SK-N-SH treated with all-trans-retinoic acid at 6 μM for 48 hours (cell line): ENCODE data around the gene PIK3R1.

Source experiments
- ATAC-seq: fragments of 200-7000 bp; cut with Tn5 transposase; 3 replicates; pipeline ENCODE4 v1.9.1; 2020; ENCODE audit warnings: mild to moderate bottlenecking, moderate library complexity
- ARNTL ChIP-seq: fragments of 450-650 bp; formaldehyde crosslinking; IDR thresholded peaks from 2 replicates; pipeline ENCODE4 v1.5.0; 2020; ENCODE audit warnings: low read depth, mild to moderate bottlenecking, moderate library complexity, borderline replicate concordance
- BACH2 ChIP-seq: fragments of 250-450 bp; sonication (Bioruptor Pico); IDR thresholded peaks from 2 replicates; pipeline ENCODE4 v1.9.0; 2021; ENCODE audit warnings: mild to moderate bottlenecking, borderline replicate concordance
- CSDC2 ChIP-seq: fragments of 250-450 bp; sonication (Bioruptor Pico); IDR thresholded peaks from 2 replicates; pipeline ENCODE4 v1.5.0; 2020; ENCODE audit warnings: mild to moderate bottlenecking, moderate library complexity
- CSRNP3 ChIP-seq: fragments of 250-450 bp; sonication (Bioruptor Pico); IDR thresholded peaks from 2 replicates; pipeline ENCODE4 v1.5.1; 2021; ENCODE audit warnings: mild to moderate bottlenecking, moderate library complexity
- ESRRG ChIP-seq: fragments of 250-450 bp; sonication (Bioruptor Pico); IDR thresholded peaks from 2 replicates; pipeline ENCODE4 v1.6.1; 2021; ENCODE audit warnings: mild to moderate bottlenecking
- ISL1 ChIP-seq: fragments of 250-450 bp; sonication (Bioruptor Pico); IDR thresholded peaks from 2 replicates; pipeline ENCODE4 v2.1.2; 2022; ENCODE audit warnings: mild to moderate bottlenecking, moderate library complexity
- PPARA ChIP-seq: fragments of 250-450 bp; sonication (Bioruptor Pico); IDR thresholded peaks from 2 replicates; pipeline ENCODE4 v1.5.0; 2020; ENCODE audit warnings: mild to moderate bottlenecking, borderline replicate concordance
- RARB ChIP-seq: fragments of 250-450 bp; sonication (Bioruptor Pico); IDR thresholded peaks from 2 replicates; pipeline ENCODE4 v1.8.0; 2021; ENCODE audit warnings: mild to moderate bottlenecking, moderate library complexity
- SNAI2 ChIP-seq: fragments of 250-450 bp; sonication (Bioruptor Pico); IDR thresholded peaks from 2 replicates; pipeline ENCODE4 v1.5.0; 2020; ENCODE audit warnings: mild to moderate bottlenecking, moderate library complexity
- TCF4 ChIP-seq: fragments of 250-450 bp; sonication (Bioruptor Pico); IDR thresholded peaks from 2 replicates; pipeline ENCODE4 v1.8.0; 2021; ENCODE audit warnings: mild to moderate bottlenecking, moderate library complexity, borderline replicate concordance
- TSHZ2 ChIP-seq: fragments of 250-450 bp; sonication (Bioruptor Pico); IDR thresholded peaks from 2 replicates; pipeline ENCODE4 v1.5.0; 2020; ENCODE audit warnings: mild to moderate bottlenecking, moderate library complexity
- ZC3H10 ChIP-seq: fragments of 250-450 bp; sonication (Bioruptor Pico); IDR thresholded peaks from 2 replicates; pipeline ENCODE4 v1.5.1; 2021; ENCODE audit warnings: mild to moderate bottlenecking, moderate library complexity
- ZFP3 ChIP-seq: fragments of 250-450 bp; sonication (Bioruptor Pico); IDR thresholded peaks from 2 replicates; pipeline ENCODE4 v1.5.0; 2020; ENCODE audit warnings: mild to moderate bottlenecking, moderate library complexity
- ZNF565 ChIP-seq: fragments of 450-650 bp; formaldehyde crosslinking; conservative IDR thresholded peaks from 2 replicates; pipeline ENCODE4 v1.5.0; 2020; ENCODE audit warnings: low read depth, mild to moderate bottlenecking, moderate library complexity
- ZNF8 ChIP-seq: fragments of 450-650 bp; formaldehyde crosslinking; IDR thresholded peaks from 2 replicates; pipeline ENCODE4 v1.5.0; 2020; ENCODE audit warnings: mild to moderate bottlenecking, moderate library complexity
- TF ChIP-seq, protein P1 (sequence below): fragments of 250-450 bp; sonication (Bioruptor Pico); IDR thresholded peaks from 2 replicates; pipeline ENCODE4 v1.5.1; 2020; ENCODE audit warnings: low read depth, mild to moderate bottlenecking, moderate library complexity
- TF ChIP-seq, protein P2 (sequence below): fragments of 250-450 bp; sonication (Bioruptor Pico); IDR thresholded peaks from 2 replicates; pipeline ENCODE4 v1.8.0; 2020; ENCODE audit warnings: mild to moderate bottlenecking, moderate library complexity, borderline replicate concordance
- TF ChIP-seq, protein P3 (sequence below): fragments of 250-450 bp; sonication (Bioruptor Pico); IDR thresholded peaks from 2 replicates; pipeline ENCODE4 v1.8.0; 2021; ENCODE audit warnings: low read depth, mild to moderate bottlenecking, moderate library complexity, borderline replicate concordance

Gene PIK3R1

DNA sequence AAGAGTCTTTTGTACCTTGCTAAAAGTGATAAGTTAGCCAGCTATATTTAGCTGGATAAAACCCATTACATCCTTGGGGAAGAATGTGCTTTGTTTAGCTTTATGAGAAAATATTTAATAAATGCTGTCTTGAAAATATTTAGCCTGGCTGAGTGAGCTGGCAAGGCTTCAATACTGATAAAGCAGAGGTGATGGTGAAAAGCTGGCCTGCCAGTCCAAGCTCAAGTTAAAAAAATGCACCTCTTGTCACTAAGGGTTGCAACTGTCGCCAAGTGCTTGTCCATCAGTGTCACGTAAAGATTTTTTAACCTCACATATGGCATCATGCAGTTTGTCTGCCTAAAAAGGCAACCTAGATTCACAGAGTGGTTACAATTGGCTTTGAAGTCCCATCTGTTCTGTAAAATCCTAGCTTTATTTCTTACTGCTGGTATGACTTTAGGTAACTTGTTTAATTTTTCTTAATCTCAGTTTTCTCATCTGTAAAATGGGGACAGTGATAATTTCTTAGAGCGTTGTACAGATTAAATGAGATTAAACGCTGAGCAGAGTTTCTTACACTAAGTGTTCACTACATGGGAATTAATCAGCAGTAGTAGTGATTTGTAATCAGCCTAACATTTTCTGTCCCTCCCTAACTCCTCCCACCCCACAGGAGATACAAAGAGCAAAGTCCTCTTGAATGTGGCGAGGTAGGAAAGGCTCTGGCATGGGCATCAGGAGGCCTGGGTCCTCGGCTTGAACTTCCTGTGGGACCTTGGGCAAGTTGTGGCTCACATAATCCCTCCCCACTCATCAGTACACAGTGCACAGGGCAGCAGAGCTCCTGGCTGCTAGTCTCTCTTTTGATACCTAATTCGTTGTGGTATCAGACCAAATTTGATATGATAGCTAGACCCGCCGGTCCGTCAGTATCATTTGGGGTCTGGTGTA is 48.7 kb downstream of the PIK3R1 start:
- TF ChIP-seq ESRRG (no peak), SNAI2 (CRISPR knock-in tag) (0 out of 2 replicates have a peak, but pooled peaks have one; percentile 57), RARB (CRISPR knock-in tag) (no peak), ISL1 (CRISPR knock-in tag) (peak; percentile 90)
- TF ChIP-seq, protein P1, sequence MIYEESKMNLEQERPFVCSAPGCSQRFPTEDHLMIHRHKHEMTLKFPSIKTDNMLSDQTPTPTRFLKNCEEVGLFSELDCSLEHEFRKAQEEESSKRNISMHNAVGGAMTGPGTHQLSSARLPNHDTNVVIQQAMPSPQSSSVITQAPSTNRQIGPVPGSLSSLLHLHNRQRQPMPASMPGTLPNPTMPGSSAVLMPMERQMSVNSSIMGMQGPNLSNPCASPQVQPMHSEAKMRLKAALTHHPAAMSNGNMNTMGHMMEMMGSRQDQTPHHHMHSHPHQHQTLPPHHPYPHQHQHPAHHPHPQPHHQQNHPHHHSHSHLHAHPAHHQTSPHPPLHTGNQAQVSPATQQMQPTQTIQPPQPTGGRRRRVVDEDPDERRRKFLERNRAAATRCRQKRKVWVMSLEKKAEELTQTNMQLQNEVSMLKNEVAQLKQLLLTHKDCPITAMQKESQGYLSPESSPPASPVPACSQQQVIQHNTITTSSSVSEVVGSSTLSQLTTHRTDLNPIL (CRISPR knock-in tag), result peak; percentile 92
- ATAC-seq, result peak; percentile 74

DNA sequence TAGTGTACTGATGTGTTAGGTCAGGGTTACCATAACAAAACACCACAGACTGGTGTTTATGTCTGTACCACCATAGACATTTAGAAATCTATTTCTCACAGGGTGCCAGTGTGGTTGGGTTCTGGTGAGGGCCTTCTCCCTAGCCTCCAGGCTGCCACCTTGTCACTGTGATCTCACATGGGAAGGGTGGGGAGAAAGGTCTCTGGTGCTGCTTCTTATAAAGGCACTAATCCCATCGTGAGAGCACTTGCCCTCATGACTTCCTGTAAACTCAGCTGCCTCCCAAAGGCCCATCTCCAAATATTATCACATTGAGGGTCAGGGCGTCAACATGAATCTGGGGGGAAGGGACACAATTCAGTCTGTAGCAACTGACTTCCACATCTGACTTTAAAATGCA is 49.8 kb downstream of the PIK3R1 start:
- TF ChIP-seq ESRRG (no peak), RARB (CRISPR knock-in tag) (no peak), ZNF565 (CRISPR knock-in tag) (no peak), PPARA (CRISPR knock-in tag) (no peak), SNAI2 (CRISPR knock-in tag) (no peak), BACH2 (CRISPR knock-in tag) (no peak), CSRNP3 (CRISPR knock-in tag) (no peak), TCF4 (no peak), ZNF8 (no peak), TSHZ2 (CRISPR knock-in tag) (no peak), ISL1 (CRISPR knock-in tag) (no peak)
- no peak for ATAC-seq

DNA sequence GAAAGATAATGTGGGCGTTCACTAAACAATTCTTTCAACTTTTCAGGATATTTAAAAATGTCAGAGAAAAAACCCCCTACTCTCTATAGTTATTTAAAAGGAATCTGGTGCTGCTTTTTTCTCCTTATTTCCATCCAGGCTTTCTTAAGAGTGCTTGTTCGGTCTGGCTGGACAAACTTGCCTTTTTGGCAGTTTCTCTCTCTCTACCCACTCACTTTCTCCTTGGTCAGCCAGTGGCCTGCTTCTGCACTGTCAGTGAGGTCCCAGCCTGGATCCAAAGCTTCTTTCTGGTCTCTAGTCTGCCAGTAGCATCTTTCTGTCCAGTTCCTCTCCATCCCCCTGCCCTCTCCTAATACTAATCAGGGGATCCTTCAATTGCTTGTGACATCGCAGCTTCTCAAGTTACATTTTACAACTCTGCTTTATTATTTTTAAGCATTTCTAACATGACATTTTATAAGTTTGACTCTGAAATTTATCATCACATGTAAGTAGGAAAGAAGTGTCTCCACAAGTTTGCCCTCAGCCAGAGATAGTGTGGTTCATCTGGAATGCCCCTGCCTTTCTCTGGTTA is 50.4 kb downstream of the PIK3R1 start:
- peak; percentile 40 for ATAC-seq
- no peak for TF ChIP-seq SNAI2 (CRISPR knock-in tag)
- TF ChIP-seq ZFP3 (CRISPR knock-in tag), result no peak
- TF ChIP-seq ZNF8, result no peak
- TF ChIP-seq, protein P2, sequence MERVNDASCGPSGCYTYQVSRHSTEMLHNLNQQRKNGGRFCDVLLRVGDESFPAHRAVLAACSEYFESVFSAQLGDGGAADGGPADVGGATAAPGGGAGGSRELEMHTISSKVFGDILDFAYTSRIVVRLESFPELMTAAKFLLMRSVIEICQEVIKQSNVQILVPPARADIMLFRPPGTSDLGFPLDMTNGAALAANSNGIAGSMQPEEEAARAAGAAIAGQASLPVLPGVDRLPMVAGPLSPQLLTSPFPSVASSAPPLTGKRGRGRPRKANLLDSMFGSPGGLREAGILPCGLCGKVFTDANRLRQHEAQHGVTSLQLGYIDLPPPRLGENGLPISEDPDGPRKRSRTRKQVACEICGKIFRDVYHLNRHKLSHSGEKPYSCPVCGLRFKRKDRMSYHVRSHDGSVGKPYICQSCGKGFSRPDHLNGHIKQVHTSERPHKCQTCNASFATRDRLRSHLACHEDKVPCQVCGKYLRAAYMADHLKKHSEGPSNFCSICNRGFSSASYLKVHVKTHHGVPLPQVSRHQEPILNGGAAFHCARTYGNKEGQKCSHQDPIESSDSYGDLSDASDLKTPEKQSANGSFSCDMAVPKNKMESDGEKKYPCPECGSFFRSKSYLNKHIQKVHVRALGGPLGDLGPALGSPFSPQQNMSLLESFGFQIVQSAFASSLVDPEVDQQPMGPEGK (CRISPR knock-in tag), result no peak
- TF ChIP-seq CSDC2 (CRISPR knock-in tag), result no peak
- TF ChIP-seq, protein P3, sequence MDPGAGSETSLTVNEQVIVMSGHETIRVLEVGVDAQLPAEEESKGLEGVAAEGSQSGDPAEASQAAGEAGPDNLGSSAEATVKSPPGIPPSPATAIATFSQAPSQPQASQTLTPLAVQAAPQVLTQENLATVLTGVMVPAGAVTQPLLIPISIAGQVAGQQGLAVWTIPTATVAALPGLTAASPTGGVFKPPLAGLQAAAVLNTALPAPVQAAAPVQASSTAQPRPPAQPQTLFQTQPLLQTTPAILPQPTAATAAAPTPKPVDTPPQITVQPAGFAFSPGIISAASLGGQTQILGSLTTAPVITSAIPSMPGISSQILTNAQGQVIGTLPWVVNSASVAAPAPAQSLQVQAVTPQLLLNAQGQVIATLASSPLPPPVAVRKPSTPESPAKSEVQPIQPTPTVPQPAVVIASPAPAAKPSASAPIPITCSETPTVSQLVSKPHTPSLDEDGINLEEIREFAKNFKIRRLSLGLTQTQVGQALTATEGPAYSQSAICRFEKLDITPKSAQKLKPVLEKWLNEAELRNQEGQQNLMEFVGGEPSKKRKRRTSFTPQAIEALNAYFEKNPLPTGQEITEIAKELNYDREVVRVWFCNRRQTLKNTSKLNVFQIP (CRISPR knock-in tag), result no peak

DNA sequence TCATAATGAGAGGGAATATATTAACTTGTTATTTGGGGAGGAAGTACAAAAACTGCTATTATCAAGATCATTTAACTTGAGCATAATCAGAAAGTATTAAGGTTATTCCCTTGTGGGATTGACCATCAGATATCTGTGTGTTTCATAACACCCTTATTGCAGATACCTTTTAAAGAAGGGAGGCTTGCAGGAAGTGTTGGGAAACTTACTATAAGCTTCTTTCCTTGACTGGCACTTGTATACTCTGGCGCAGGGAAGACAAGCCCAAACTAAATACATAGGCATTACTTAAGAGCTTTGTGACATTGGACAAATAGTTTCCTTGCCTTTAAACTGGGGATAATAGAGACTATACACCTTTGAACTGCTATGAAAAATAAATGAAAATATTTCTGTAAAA is 50.9 kb downstream of the PIK3R1 start:
- TF ChIP-seq ARNTL (CRISPR knock-in tag), result no peak
- no peak for TF ChIP-seq BACH2 (CRISPR knock-in tag)
- no peak for TF ChIP-seq ZNF8
- no peak for TF ChIP-seq ZNF565 (CRISPR knock-in tag)
- TF ChIP-seq TSHZ2 (CRISPR knock-in tag), result no peak
- no peak for TF ChIP-seq TCF4
- TF ChIP-seq ZC3H10 (CRISPR knock-in tag), result no peak
- TF ChIP-seq, protein P3 (CRISPR knock-in tag), result no peak
- TF ChIP-seq ISL1 (CRISPR knock-in tag), result no peak
- no peak for TF ChIP-seq SNAI2 (CRISPR knock-in tag)
- no peak for ATAC-seq
